Panc1 (cell line): ENCODE measurements around the gene CELSR2. TPM values are rescaled to one million over a fixed set of nuclear protein-coding genes. Genes with fewer than 3 reads are reported as not detected.

ENCODE experiments used
- ATAC-seq: fragments of 200-7000 bp; cut with Tn5 transposase; 2 replicates; pipeline ENCODE4 v1.9.1; 2020; ENCODE audit warnings: mild to moderate bottlenecking, moderate library complexity
- BruUV-seq: library from RNA; stranded (reverse); fragments of 400-500 nt; replicated peaks from 2 replicates; lab custom pipeline; 2021; lab: Mats Ljungman, UMichigan
- CTCF ChIA-PET: fragments of 300-600 bp; sonication (Branson Sonifier 250); formaldehyde crosslinking; loops from one replicate; lab custom pipeline; 2022; ENCODE audit warnings: antibody characterized with exemption; lab: Charles Lee
- POLR2A ChIA-PET: fragments of 300-600 bp; sonication (Branson Sonifier 250); formaldehyde crosslinking; loops from one replicate; lab custom pipeline; 2022; ENCODE audit warnings: antibody characterized with exemption; lab: Charles Lee
- DNase-seq: peaks from one replicate; pipeline ENCODE4 v3.0.0-alpha.2; 2010; ENCODE audit warnings: low read depth, low spot score
- H3K27ac ChIP-seq: 2 replicates; pipeline ENCODE4 v1.5.1; 2011; ENCODE audit warnings: mild to moderate bottlenecking, low read length, inconsistent platforms
- H3K27me3 ChIP-seq: fragments of 200-500 bp; sonication (Bioruptor generic); 2 replicates; pipeline ENCODE4 v1.6.0; 2014; ENCODE audit warnings: low read length, inconsistent platforms; ENCODE audit not compliant: control insufficient read depth, insufficient read depth
- H3K36me3 ChIP-seq: fragments of 200-500 bp; sonication (Bioruptor generic); 2 replicates; pipeline ENCODE4 v1.5.1; 2014; ENCODE audit warnings: inconsistent platforms, mild to moderate bottlenecking, low read length, moderate library complexity; ENCODE audit not compliant: control insufficient read depth, insufficient read depth
- H3K4me1 ChIP-seq: 2 replicates; pipeline ENCODE4 v1.5.1; 2011; ENCODE audit warnings: inconsistent platforms, mild to moderate bottlenecking, low read length, moderate library complexity; ENCODE audit not compliant: control insufficient read depth, insufficient read depth
- H3K4me3 ChIP-seq, 2 experiments: 2 replicates each; pipeline ENCODE4 v1.5.1; 2011 to 2012; ENCODE audit warnings: low read depth in 2 of 2, low read length in 2 of 2, mild to moderate bottlenecking in 2 of 2, inconsistent platforms in 1 of 2, moderate library complexity in 1 of 2
- H3K9me3 ChIP-seq: fragments of 200-500 bp; sonication (Bioruptor generic); 2 replicates; pipeline ENCODE4 v1.5.1; 2014; ENCODE audit warnings: low read depth, mild to moderate bottlenecking, inconsistent platforms, low read length, moderate library complexity; ENCODE audit not compliant: control insufficient read depth, insufficient read depth
- POLR2AphosphoS5 ChIP-seq: IDR thresholded peaks from 2 replicates; pipeline ENCODE4 v1.6.1; 2012; ENCODE audit warnings: mild to moderate bottlenecking, low read depth, low read length, moderate library complexity
- SIN3A ChIP-seq: IDR thresholded peaks from 2 replicates; pipeline ENCODE4 v1.6.1; 2012; ENCODE audit warnings: low read depth, mild to moderate bottlenecking, low read length, moderate library complexity, borderline replicate concordance; ENCODE audit not compliant: insufficient read depth
- TCF7L2 ChIP-seq: IDR thresholded peaks from 2 replicates; pipeline ENCODE4 v1.6.1; 2011; ENCODE audit warnings: mild to moderate bottlenecking, low read depth, low read length, inconsistent platforms
- in situ Hi-C: cut with HindIII; loops from 2 replicates; pipeline ENCODE4 v1.10.0; 2016; ENCODE audit warnings: low sequenced_read_pairs, low pct_unique_long_range_greater_than_20kb
- intact Hi-C: fragments of 100-400 bp; cut with micrococcal nuclease; formaldehyde crosslinking; loops from one replicate; pipeline ENCODE4 v1.10.0; 2022; ENCODE audit not compliant: unreplicated experiment
- total RNA-seq: library from RNA; stranded (reverse); gene quantifications from one replicate; pipeline ENCODE4 v1.2.1, GENCODE V29; 2021; ENCODE audit not compliant: unreplicated experiment
- TF ChIP-seq, protein P1 (sequence below): fragments of 450-650 bp; IDR thresholded peaks from 2 replicates; pipeline ENCODE4 v1.5.1; 2017; ENCODE audit warnings: mild to moderate bottlenecking
- TF ChIP-seq, protein P2 (sequence below), 2 experiments: IDR thresholded peaks; 2 replicates each; pipeline ENCODE4 v1.6.1; 2011 to 2012; ENCODE audit warnings: low read depth in 2 of 2, control low read depth in 1 of 2, low read length in 1 of 2, mild to moderate bottlenecking in 1 of 2, moderate library complexity in 1 of 2; ENCODE audit not compliant: insufficient read depth in 1 of 2

Gene CELSR2
- total RNA-seq, 1 experiment from 2014 or later, result 4.1 TPM

DNA sequence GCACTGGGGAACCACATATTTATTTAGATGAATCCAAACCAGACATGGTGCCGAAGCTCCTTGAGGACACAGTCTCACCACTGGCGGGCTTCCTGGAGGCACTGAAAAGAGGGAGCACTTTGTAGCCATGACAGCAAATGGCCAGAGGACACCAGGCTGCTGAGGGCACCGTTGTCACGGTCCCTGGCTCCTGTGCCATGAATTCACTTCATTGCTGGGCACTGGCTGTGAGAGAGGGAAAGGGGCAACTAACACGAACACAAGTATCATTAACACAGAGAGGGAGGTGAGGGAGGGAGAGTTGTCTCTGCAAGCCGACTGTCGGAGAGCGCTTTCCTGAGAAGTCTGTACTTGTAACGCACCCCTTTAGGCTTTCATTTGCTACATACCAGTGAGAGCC is 43.0 kb downstream of the CELSR2 start:
- Histone ChIP-seq H3K4me3 (no peak overlapping the region), H3K27ac (no peak overlapping the region), H3K4me1 (no peaks in the 10 kb centered on the region), H3K9me3 (no peaks in the 10 kb centered on the region), H3K27me3 (no peaks in the 10 kb centered on the region), H3K36me3 (no peaks in the 10 kb centered on the region)
- ChIA-PET CTCF (no interaction called here), POLR2A (no interaction called here)
- in situ Hi-C loops, result no loop called here
- ATAC-seq (no peak), DNase-seq (no peak)
- TF ChIP-seq, protein P1, sequence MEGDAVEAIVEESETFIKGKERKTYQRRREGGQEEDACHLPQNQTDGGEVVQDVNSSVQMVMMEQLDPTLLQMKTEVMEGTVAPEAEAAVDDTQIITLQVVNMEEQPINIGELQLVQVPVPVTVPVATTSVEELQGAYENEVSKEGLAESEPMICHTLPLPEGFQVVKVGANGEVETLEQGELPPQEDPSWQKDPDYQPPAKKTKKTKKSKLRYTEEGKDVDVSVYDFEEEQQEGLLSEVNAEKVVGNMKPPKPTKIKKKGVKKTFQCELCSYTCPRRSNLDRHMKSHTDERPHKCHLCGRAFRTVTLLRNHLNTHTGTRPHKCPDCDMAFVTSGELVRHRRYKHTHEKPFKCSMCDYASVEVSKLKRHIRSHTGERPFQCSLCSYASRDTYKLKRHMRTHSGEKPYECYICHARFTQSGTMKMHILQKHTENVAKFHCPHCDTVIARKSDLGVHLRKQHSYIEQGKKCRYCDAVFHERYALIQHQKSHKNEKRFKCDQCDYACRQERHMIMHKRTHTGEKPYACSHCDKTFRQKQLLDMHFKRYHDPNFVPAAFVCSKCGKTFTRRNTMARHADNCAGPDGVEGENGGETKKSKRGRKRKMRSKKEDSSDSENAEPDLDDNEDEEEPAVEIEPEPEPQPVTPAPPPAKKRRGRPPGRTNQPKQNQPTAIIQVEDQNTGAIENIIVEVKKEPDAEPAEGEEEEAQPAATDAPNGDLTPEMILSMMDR, result no peak
- intact Hi-C loops, result no loop called here
- BruUV-seq, result no TSS peak

DNA sequence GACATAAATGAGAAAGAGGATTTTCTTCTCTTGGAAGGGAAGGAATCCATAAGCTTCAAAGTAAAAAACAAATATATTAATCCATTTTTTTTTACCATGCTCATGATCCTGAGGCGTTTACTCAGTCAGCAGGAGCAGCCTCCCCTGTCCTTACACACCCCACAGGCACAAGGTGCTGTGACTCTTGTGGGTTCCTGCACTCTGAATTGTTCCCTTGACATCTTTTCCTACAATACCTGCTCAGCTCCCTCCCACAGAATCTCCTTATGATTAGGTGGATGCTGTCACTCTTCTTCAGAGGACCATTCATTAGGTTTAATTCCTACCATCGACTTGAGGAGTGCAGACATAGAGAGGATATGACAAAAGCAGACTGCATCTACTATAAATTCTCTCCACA is 43.7 kb downstream of the CELSR2 start:
- H3K36me3 ChIP-seq, result no peaks in the 10 kb centered on the region
- no peaks in the 10 kb centered on the region for H3K9me3 ChIP-seq
- CTCF ChIA-PET, result no interaction called here
- H3K4me3 ChIP-seq, result no peak overlapping the region
- H3K4me1 ChIP-seq, result no peaks in the 10 kb centered on the region
- TF ChIP-seq, protein P1, result no peak
- TF ChIP-seq TCF7L2 (no peak), POLR2AphosphoS5 (no peak)
- TF ChIP-seq, protein P2, sequence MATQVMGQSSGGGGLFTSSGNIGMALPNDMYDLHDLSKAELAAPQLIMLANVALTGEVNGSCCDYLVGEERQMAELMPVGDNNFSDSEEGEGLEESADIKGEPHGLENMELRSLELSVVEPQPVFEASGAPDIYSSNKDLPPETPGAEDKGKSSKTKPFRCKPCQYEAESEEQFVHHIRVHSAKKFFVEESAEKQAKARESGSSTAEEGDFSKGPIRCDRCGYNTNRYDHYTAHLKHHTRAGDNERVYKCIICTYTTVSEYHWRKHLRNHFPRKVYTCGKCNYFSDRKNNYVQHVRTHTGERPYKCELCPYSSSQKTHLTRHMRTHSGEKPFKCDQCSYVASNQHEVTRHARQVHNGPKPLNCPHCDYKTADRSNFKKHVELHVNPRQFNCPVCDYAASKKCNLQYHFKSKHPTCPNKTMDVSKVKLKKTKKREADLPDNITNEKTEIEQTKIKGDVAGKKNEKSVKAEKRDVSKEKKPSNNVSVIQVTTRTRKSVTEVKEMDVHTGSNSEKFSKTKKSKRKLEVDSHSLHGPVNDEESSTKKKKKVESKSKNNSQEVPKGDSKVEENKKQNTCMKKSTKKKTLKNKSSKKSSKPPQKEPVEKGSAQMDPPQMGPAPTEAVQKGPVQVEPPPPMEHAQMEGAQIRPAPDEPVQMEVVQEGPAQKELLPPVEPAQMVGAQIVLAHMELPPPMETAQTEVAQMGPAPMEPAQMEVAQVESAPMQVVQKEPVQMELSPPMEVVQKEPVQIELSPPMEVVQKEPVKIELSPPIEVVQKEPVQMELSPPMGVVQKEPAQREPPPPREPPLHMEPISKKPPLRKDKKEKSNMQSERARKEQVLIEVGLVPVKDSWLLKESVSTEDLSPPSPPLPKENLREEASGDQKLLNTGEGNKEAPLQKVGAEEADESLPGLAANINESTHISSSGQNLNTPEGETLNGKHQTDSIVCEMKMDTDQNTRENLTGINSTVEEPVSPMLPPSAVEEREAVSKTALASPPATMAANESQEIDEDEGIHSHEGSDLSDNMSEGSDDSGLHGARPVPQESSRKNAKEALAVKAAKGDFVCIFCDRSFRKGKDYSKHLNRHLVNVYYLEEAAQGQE (IDR thresholded peaks at IDR 0.05; ENCODE audit: insufficient read depth in 1 of 2, low read depth in 2 of 2, low read length in 1 of 2), result no peak
- H3K27ac ChIP-seq, result no peak overlapping the region
- intact Hi-C loops, result no loop called here
- in situ Hi-C loops, result no loop called here
- DNase-seq, result no peak
- POLR2A ChIA-PET, result no interaction called here
- no TSS peak for BruUV-seq
- no peak for ATAC-seq
- no peaks in the 10 kb centered on the region for H3K27me3 ChIP-seq

DNA sequence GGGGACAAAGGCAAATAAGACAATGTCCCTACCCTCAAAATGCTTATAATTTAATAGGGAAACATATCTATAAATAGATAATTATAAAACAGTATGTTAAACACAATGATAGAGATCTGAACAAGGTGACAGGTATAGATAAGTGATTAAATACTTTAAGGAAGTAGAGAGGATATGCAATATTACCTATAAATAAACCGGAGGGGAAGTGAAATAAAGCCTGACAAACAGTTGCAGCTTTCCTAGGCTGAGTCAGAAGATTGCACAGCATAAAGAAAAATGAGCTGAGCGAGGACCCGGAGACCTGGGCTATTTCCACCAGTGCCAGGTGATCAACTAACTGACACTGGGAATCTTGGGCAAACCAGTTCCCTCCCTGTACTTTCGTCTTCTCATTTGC is 45.1 kb downstream of the CELSR2 start:
- POLR2A ChIA-PET, result no interaction called here
- ATAC-seq (no peak), DNase-seq (no peak)
- TF ChIP-seq SIN3A (no peak), TCF7L2 (no peak), POLR2AphosphoS5 (no peak)
- TF ChIP-seq, protein P2 (IDR thresholded peaks at IDR 0.05; ENCODE audit: insufficient read depth in 1 of 2, low read depth in 2 of 2, low read length in 1 of 2), result no peak
- TF ChIP-seq, protein P1, result no peak
- in situ Hi-C loops (no loop called here), intact Hi-C loops (no loop called here)
- no TSS peak for BruUV-seq
- no peaks in the 10 kb centered on the region for H3K27me3 ChIP-seq
- H3K4me3 ChIP-seq, result no peak overlapping the region
- no peak overlapping the region for H3K27ac ChIP-seq
- CTCF ChIA-PET, result no interaction called here
- H3K36me3 ChIP-seq, result no peaks in the 10 kb centered on the region
- no peaks in the 10 kb centered on the region for H3K9me3 ChIP-seq
- H3K4me1 ChIP-seq, result no peaks in the 10 kb centered on the region
